Stomach (tissue), 9 donors: ENCODE data around the gene TXNL4A. TPM values are rescaled to one million over a fixed set of nuclear protein-coding genes. Genes with fewer than 3 reads are reported as not detected.

Source experiments
- DNase-seq, 2 donors: peaks; one replicate each; pipeline versions ENCODE4 v3.0.0 to v3.0.0-alpha.2; 2013 to 2019
- H3K27ac ChIP-seq, 5 donors: fragments of 200-600 bp in 4 of 5; sonication (generic) in 4 of 5; one replicate each; pipeline ENCODE4 v1.5.1; 2013 to 2019; ENCODE audit warnings: mild to moderate bottlenecking in 1 of 5, moderate library complexity in 1 of 5
- H3K27me3 ChIP-seq, 3 donors: fragments of 200-600 bp; sonication (generic); one replicate each; pipeline ENCODE4 v1.5.1; 2017 to 2019; ENCODE audit warnings: mixed run types in 1 of 3
- H3K36me3 ChIP-seq, 4 donors: fragments of 200-600 bp; sonication (generic); 1 replicate in 3 of 4; 2 replicates in 1 of 4; pipeline ENCODE4 v1.5.1; 2016 to 2019
- H3K4me1 ChIP-seq, 4 donors: fragments of 200-600 bp; sonication (generic); one replicate each; pipeline ENCODE4 v1.5.1; 2016 to 2019
- H3K4me3 ChIP-seq, 4 donors: fragments of 200-600 bp; sonication (generic) in 3 of 4; one replicate each; pipeline ENCODE4 v1.5.1; 2016 to 2019; ENCODE audit warnings: mild to moderate bottlenecking in 1 of 4
- H3K9me3 ChIP-seq, 4 donors: fragments of 200-600 bp; sonication (generic); one replicate each; pipeline ENCODE4 v1.5.1; 2016 to 2019
- CTCF ChIP-seq, 7 experiments: fragments of 450-650 bp in 4 of 7; fragments of 200-600 bp in 3 of 7; sonication (generic) in 3 of 7; IDR thresholded peaks; one replicate each; pipeline ENCODE4 v1.5.1; 2016 to 2019; ENCODE audit warnings: antibody characterized with exemption in 7 of 7, control low read depth in 2 of 7, mild to moderate bottlenecking in 1 of 7
- EP300 ChIP-seq: sonication (generic); formaldehyde crosslinking; IDR thresholded peaks from one replicate; pipeline ENCODE4 v1.6.1; 2017; ENCODE audit warnings: antibody characterized with exemption
- POLR2A ChIP-seq, 4 donors: fragments of 450-650 bp; IDR thresholded peaks; one replicate each; pipeline ENCODE4 v1.6.1; 2016; ENCODE audit warnings: antibody characterized with exemption in 4 of 4, control low read depth in 2 of 4, mild to moderate bottlenecking in 1 of 4, moderate library complexity in 1 of 4
- POLR2AphosphoS5 ChIP-seq, 3 donors: sonication (generic); formaldehyde crosslinking; IDR thresholded peaks; one replicate each; pipeline ENCODE4 v1.6.1; 2016; ENCODE audit warnings: antibody characterized with exemption in 3 of 3
- WGBS, 5 donors: extraction: QIAGEN DNeasy Blood & Tissue Kit in 3 of 5; methylation state at CpG; one replicate each; pipeline versions ENCODE4 v1.1.5 to v1.1.7; 2013 to 2018; 5-methylcytosine and 5-hydroxymethylcytosine counted together
- intact Hi-C: fragments of 100-400 bp; cut with DNase I; formaldehyde crosslinking; loops from one replicate; pipeline ENCODE4 v1.15.1; 2023; ENCODE audit warnings: low total_unique reads
- polyA plus RNA-seq, 3 donors: library from polyadenylated mRNA; stranded (reverse); fragments of 200-250 nt; gene quantifications; one replicate each; pipeline ENCODE4 v1.2.3, GENCODE V29; 2013
- total RNA-seq, 5 donors: library from RNA; depleted of rRNA; stranded (reverse); fragments of >200 nt; gene quantifications; one replicate each; pipeline versions ENCODE4 v1.1.0 to v1.2.3, GENCODE V29; 2014 to 2016
- donor health status: healthy with polysubstance abuse.
- donor health status: Bipolar disorder and iron deficiency.
- donor health status: healthy.

Gene TXNL4A
- total and polyA plus RNA-seq, 8 donors = 12.9 to 146 (median 59.4) TPM

GRCh38 chr18:79951545-79952455, 36.6 kb downstream of the TXNL4A start, which contains the start of gene SLC66A2:
Gene SLC66A2, minus strand, starts transcription at chr18:79951653. Its CDS starts 727 bp downstream, at chr18:79950926.
- H3K9me3 ChIP-seq = no peaks in the 10 kb centered on the region
- DNase-seq = peak; percentile 94 to 97
- H3K4me1 ChIP-seq = peaks cover 26 to 53% (median 47%) of the 10 kb centered on the region in 4 donors
- peaks cover 0 to 13% (median 8%) of the 10 kb centered on the region in 4 donors for H3K36me3 ChIP-seq
- 0 to 1% (median 1%) methylated on average over 32 to 126 of the region's 126 CpGs for WGBS, 5 donors
- H3K4me3 ChIP-seq = peak within 1 kb of the TSS; percentile 82 to 99 (median 94)
- TF ChIP-seq EP300 = no peak
- peak; percentile 54 to 86 (median 81) for TF ChIP-seq POLR2AphosphoS5 (IDR thresholded peaks at IDR 0.05)
- TF ChIP-seq POLR2A (IDR thresholded peaks at IDR 0.05) = no peak
- no peak for TF ChIP-seq CTCF (IDR thresholded peaks at IDR 0.05)
- intact Hi-C loops = loop anchor here (10.0 kb wide), 1 partner anchor 267 kb away; no protein-coding TSS in a partner anchor
- no peaks in the 10 kb centered on the region for H3K27me3 ChIP-seq
- H3K27ac ChIP-seq = peak within 1 kb of the TSS; percentile 74 to 93 (median 91)

DNA sequence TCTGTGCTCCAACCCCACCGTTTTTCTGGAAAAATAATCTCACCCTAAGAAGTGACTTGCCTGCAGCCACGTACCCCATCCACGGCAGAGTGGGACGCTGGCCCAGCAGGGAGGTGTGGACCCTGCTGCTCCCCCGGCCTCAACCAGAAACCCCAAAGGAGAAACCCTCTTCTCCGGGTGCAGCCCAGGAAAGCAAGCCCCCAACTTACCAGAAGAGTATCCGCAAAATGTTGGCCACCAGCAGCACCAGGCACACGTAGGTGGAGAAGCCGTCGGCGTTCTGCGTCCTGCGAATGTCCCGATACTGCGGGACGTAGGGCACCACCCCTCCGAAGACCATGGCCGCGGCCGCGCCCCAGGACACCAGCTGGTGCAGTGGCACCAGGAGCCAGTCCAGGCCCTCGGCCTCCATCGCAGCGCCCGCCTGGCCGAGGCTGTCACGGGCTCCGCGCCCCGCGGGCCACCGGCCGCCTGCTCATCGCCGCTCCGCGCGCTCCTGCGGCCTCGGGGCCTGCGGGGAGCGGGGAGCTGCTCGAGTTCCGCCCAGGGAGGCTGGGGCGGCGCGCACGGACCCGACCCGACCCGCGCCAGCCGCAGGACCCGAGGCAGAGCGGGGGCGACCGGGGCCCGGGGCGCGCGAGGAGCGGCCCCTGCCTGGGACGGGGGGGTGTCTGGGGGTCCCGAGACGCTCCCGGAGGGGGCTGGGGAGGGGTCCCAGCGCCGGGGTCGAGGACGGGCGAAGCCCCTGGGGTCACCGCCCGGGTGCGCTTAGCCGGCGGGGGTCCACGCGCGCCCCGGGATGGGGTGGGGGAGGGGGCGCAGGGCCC, 37.6 kb downstream of the TXNL4A start:
- intact Hi-C loops = loop anchor here (10.0 kb wide), 1 partner anchor 266 kb away; no protein-coding TSS in a partner anchor
- no peaks in the 10 kb centered on the region for H3K27me3 ChIP-seq
- H3K4me3 ChIP-seq = peak overlapping the region; percentile 82 to 99 (median 94)
- WGBS, 5 donors = 2 to 5% (median 4%) methylated on average over 26 to 80 of the region's 81 CpGs
- no peaks in the 10 kb centered on the region for H3K9me3 ChIP-seq
- peak; percentile 50 to 72 for DNase-seq
- H3K36me3 ChIP-seq = peaks cover 0 to 15% (median 9%) of the 10 kb centered on the region in 4 donors
- H3K4me1 ChIP-seq = peaks cover 26 to 64% (median 51%) of the 10 kb centered on the region in 4 donors
- TF ChIP-seq POLR2A (IDR thresholded peaks at IDR 0.05) (no peak), CTCF (IDR thresholded peaks at IDR 0.05) (no peak), POLR2AphosphoS5 (IDR thresholded peaks at IDR 0.05) (no peak), EP300 (no peak)
- H3K27ac ChIP-seq = peak overlapping the region; percentile 74 to 93 (median 91)

DNA sequence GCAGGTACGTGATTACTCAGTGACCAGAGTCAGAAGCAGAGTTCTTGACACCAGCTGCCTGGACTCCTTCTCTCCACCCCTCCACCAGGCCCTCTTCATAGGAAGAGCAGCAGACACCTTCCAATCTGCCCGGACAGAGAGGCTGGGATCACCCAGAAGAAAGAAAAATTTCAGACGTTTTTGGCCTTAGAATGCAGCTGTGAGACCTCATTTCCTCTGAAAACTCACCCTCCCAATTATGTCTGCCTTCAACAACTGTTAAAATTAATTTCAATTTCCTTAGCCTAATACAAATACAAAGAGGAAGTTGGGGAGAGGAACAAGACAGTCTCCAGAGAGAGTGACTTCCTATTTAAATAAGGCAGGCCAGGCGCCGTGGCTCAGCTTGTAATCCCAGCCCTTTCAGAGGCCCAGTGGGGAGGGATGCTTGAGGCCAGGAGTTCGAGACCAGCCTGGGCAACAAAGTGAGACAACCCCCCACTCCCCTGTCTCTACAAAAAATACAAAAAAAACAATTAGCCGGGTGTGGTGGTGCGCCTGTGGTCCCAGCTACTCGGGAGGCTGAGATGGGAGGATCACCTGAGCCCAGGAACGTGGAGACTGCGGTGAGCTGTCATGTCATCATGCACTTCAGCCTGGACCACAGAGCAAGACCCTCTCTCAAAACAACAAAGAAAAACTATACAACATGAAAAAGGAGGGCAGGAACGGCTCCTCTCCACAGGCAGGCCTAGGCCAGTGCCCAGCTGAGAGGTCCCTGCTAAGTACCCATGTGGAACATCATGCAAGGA, 38.5 kb downstream of the TXNL4A start:
- DNase-seq = peak; percentile 32 to 60
- WGBS, 5 donors = 63 to 78% (median 69%) methylated on average over 12 of the region's 12 CpGs
- intact Hi-C loops = loop anchor here (10.0 kb wide), 2 partner anchors 85 to 265 kb away; partner anchors contain the start of gene RBFA

More for the DNA sequence above, 38.5 kb downstream of the TXNL4A start:
- Histone ChIP-seq H3K27ac (peak overlapping the region in 4 of 5 donors; percentile 87 to 93 (median 91)), H3K9me3 (no peaks in the 10 kb centered on the region), H3K4me1 (peaks cover 27 to 72% (median 57%) of the 10 kb centered on the region in 4 donors), H3K36me3 (peaks cover 0 to 15% (median 9%) of the 10 kb centered on the region in 4 donors), H3K27me3 (no peaks in the 10 kb centered on the region), H3K4me3 (peak overlapping the region; percentile 82 to 99 (median 94))
- no peak for TF ChIP-seq POLR2A (IDR thresholded peaks at IDR 0.05)
- TF ChIP-seq CTCF (IDR thresholded peaks at IDR 0.05) = no peak
- no peak for TF ChIP-seq EP300
- no peak for TF ChIP-seq POLR2AphosphoS5 (IDR thresholded peaks at IDR 0.05)
